ENCODE measurements around the gene CDKN2C. TPM values are rescaled to one million over a fixed set of nuclear protein-coding genes. Genes with fewer than 3 reads are reported as not detected.

Gene CDKN2C
- total and polyA plus RNA-seq, 7 experiments from 2014 or later, result 3.3 to 40.3 (median 4.9) TPM

DNA sequence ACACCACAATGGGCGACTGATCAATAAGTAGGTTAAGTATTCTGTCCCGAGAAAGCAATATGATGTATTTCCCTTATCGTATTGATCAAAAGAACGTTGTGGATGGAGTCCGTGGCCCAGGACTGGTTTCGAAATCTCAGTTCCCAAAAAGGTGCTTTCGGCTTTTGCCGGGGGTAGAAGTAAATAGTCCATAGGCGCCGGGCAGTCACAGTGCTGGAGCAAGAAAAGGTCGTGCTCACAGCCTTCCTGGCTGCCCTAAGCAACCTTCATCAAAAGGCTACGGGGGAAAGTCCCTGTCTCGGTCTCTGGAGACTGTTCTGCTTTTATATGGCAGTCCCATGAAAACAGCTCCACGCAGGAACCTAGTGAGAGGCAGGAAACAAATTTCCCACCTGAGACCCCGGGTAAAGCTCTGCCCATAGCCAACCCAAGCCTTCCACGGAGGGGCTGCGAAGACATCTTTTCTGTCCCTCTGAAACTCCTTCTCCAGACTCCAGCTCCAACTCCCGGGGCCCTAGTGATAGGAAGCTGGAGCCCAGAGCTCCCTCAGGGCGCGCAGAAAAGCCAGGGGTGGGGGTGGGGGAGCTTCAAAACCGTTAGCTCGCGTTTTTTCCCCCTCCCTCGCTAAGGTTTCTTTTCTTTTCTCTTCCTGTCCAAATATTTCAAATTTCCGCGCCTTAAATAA is 7.0 kb downstream of the CDKN2C start:
- Mint-ChIP-seq H3K4me1 (peaks cover 10 to 38% (median 21%) of the 10 kb centered on the region in 7 donors), H3K36me3 (peaks cover 0 to 20% (median 0%) of the 10 kb centered on the region in 5 donors), H3K27ac (peak overlapping the region in 6 of 9 donors; percentile 1 to 75 (median 28)), H3K9me3 (no peaks in the 10 kb centered on the region), H3K27me3 (peaks cover 34 to 54% (median 37%) of the 10 kb centered on the region in 5 donors), H3K4me3 (peak overlapping the region; percentile 78 to 90 (median 86))
- H3K9me3 ChIP-seq (ENCODE audit: control insufficient read depth in 2 of 3, low read length in 3 of 3), result no peaks in the 10 kb centered on the region
- H3K27me3 ChIP-seq (ENCODE audit: control insufficient read depth in 2 of 2, insufficient read depth in 2 of 2, low read length in 2 of 2), result peaks cover 0 to 5% of the 10 kb centered on the region in 2 donors
- intact Hi-C loops (cut with micrococcal nuclease), result loop anchor here (1.0 kb wide), 2 partner anchors 9 to 17 kb away; partner anchors contain the start of gene FAF1 (in 2 of the 2)
- DNase-seq, result peak in 7 of 9 donors; percentile 5 to 43 (median 23)
- H3K4me1 ChIP-seq (ENCODE audit: control insufficient read depth in 2 of 2, insufficient read depth in 2 of 2, low read length in 2 of 2), result peaks cover 0 to 13% of the 10 kb centered on the region in 2 donors
- H3K4me3 ChIP-seq (ENCODE audit: low read length), result peak overlapping the region; percentile 70
- CTCF ChIA-PET, result interaction anchor here (1.4 kb wide), 1 partner anchor 9 kb away, joined by 3 read pairs; no protein-coding TSS in a partner anchor
- peak overlapping the region; percentile 52 for H3K27ac ChIP-seq (ENCODE audit: low read depth, low read length)
- POLR2A ChIA-PET, result interaction anchor here (1.1 to 3.9 kb wide), 4 partner anchors 8 to 259 kb away, joined by 3 to 31 read pairs (median 10); partner anchors contain the start of genes CDKN2C, FAF1 and RNF11
- H3K36me3 ChIP-seq (ENCODE audit: control insufficient read depth in 2 of 3, insufficient read depth in 3 of 3, low read length in 3 of 3), result no peaks in the 10 kb centered on the region
- ATAC-seq, result peak; percentile 81

DNA sequence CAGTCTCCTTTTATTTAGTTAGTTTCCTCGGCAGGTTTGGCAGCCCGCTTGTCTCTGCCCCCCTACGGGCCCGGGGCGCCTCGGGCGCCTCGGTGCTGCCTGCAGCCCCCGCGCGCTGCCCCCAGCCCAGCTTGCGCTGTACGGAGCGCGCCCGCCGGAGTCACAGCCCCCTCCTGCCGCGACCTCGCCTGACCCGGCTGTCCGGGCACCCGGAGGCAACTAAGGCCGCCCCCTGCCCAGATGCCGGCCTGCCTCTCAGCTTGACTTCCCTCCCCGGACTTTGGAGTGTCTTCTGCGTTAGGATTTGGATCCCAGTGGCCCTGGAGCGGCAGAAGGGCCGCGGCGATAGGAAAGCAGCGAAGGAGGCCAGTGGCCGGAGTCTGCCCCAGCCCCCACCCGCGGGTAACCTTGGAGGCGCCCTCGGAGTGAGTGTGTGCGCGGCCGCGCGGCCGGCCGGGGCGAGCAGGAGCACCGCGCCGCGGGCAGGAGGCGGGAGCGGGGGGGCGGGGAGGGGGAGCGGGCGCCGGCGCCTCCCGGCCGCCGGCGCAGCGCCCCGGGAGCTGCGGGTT is 7.6 kb downstream of the CDKN2C start:
- Mint-ChIP-seq H3K27me3 (peaks cover 34 to 56% (median 37%) of the 10 kb centered on the region in 5 donors), H3K36me3 (peaks cover 0 to 19% (median 0%) of the 10 kb centered on the region in 5 donors), H3K9me3 (no peaks in the 10 kb centered on the region), H3K27ac (peak overlapping the region in 2 of 9 donors; percentile 25 to 75), H3K4me1 (peaks cover 10 to 36% (median 21%) of the 10 kb centered on the region in 7 donors), H3K4me3 (peak overlapping the region; percentile 78 to 90 (median 86))
- peak overlapping the region; percentile 70 for H3K4me3 ChIP-seq (ENCODE audit: low read length)
- H3K27me3 ChIP-seq (ENCODE audit: control insufficient read depth in 2 of 2, insufficient read depth in 2 of 2, low read length in 2 of 2), result peaks cover 0 to 5% of the 10 kb centered on the region in 2 donors
- no peaks in the 10 kb centered on the region for H3K9me3 ChIP-seq (ENCODE audit: control insufficient read depth in 2 of 3, low read length in 3 of 3)
- DNase-seq, result peak in 6 of 9 donors; percentile 2 to 43 (median 21)
- intact Hi-C loops (cut with micrococcal nuclease), result loop anchor here (1.0 kb wide), 2 partner anchors 9 to 17 kb away; partner anchors contain the start of gene FAF1 (in 2 of the 2)
- ChIA-PET POLR2A (interaction anchor here (1.1 to 3.9 kb wide), 4 partner anchors 8 to 258 kb away, joined by 3 to 31 read pairs (median 10); partner anchors contain the start of genes CDKN2C, FAF1 and RNF11), CTCF (interaction anchor here (1.4 kb wide), 1 partner anchor 9 kb away, joined by 3 read pairs; no protein-coding TSS in a partner anchor)
- H3K36me3 ChIP-seq (ENCODE audit: control insufficient read depth in 2 of 3, insufficient read depth in 3 of 3, low read length in 3 of 3), result no peaks in the 10 kb centered on the region
- peak overlapping the region; percentile 52 for H3K27ac ChIP-seq (ENCODE audit: low read depth, low read length)
- ATAC-seq, result peak; percentile 62
- peaks cover 0 to 13% of the 10 kb centered on the region in 2 donors for H3K4me1 ChIP-seq (ENCODE audit: control insufficient read depth in 2 of 2, insufficient read depth in 2 of 2, low read length in 2 of 2)

DNA sequence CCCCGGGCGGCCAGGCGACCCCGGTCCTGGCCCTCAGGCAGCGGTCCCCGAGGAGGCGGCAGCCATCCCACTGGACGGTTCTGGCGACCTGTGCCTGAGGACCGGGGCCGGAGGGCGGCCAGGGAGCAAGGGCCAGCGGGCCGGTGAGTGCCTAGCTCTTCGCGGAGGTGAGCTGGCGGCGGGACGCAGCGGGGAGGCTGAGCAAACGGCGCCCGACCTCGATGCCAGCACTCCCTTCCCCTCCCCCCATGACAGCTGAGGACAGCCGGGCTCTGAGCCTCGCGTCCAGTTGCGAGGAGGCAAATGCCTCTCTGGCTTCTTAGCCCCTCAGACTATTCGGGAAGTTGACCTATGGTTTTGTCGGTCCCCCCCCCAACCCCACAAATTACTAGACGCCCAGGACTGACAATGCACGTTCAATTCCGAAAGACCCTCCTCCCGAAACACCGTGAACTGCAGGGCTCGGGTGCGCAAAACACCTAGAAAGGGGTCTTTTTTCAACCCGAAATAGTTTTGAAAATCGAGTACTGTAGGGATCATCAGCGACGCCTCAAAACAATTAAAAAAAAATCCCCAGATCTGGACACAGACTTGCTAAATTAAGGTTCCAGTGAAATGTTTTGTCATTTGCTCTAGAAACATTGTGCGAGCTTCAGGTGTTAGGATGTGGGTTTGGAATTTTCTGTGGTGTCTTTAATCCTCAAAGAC is 8.3 kb downstream of the CDKN2C start:
- Histone ChIP-seq H3K36me3 (ENCODE audit: control insufficient read depth in 2 of 3, insufficient read depth in 3 of 3, low read length in 3 of 3) (no peaks in the 10 kb centered on the region), H3K27me3 (ENCODE audit: control insufficient read depth in 2 of 2, insufficient read depth in 2 of 2, low read length in 2 of 2) (peaks cover 0 to 5% of the 10 kb centered on the region in 2 donors), H3K4me3 (ENCODE audit: low read length) (peak overlapping the region; percentile 62), H3K27ac (ENCODE audit: low read depth, low read length) (peak overlapping the region; percentile 37), H3K9me3 (ENCODE audit: control insufficient read depth in 2 of 3, low read length in 3 of 3) (no peaks in the 10 kb centered on the region), H3K4me1 (ENCODE audit: control insufficient read depth in 2 of 2, insufficient read depth in 2 of 2, low read length in 2 of 2) (peaks cover 0 to 13% of the 10 kb centered on the region in 2 donors)
- peaks cover 10 to 36% (median 21%) of the 10 kb centered on the region in 7 donors for H3K4me1 Mint-ChIP-seq
- H3K36me3 Mint-ChIP-seq, result peaks cover 0 to 18% (median 0%) of the 10 kb centered on the region in 5 donors
- intact Hi-C loops (cut with micrococcal nuclease), result no loop called here
- ChIA-PET POLR2A (interaction anchor here (0.7 to 3.9 kb wide), 5 partner anchors 9 to 258 kb away, joined by 3 to 31 read pairs (median 3); partner anchors contain the start of genes CDKN2C, FAF1 and RNF11), CTCF (interaction anchor here (1.1 to 1.4 kb wide), 2 partner anchors 10 to 48 kb away, joined by 3 to 5 read pairs; no protein-coding TSS in a partner anchor)
- peak overlapping the region; percentile 38 to 86 (median 70) for H3K27ac Mint-ChIP-seq
- peak overlapping the region; percentile 81 to 91 (median 86) for H3K4me3 Mint-ChIP-seq
- peaks cover 34 to 60% (median 37%) of the 10 kb centered on the region in 5 donors for H3K27me3 Mint-ChIP-seq
- DNase-seq (peak in 8 of 9 donors; percentile 9 to 55 (median 38)), ATAC-seq (peak; percentile 44)
- H3K9me3 Mint-ChIP-seq, result no peaks in the 10 kb centered on the region

DNA sequence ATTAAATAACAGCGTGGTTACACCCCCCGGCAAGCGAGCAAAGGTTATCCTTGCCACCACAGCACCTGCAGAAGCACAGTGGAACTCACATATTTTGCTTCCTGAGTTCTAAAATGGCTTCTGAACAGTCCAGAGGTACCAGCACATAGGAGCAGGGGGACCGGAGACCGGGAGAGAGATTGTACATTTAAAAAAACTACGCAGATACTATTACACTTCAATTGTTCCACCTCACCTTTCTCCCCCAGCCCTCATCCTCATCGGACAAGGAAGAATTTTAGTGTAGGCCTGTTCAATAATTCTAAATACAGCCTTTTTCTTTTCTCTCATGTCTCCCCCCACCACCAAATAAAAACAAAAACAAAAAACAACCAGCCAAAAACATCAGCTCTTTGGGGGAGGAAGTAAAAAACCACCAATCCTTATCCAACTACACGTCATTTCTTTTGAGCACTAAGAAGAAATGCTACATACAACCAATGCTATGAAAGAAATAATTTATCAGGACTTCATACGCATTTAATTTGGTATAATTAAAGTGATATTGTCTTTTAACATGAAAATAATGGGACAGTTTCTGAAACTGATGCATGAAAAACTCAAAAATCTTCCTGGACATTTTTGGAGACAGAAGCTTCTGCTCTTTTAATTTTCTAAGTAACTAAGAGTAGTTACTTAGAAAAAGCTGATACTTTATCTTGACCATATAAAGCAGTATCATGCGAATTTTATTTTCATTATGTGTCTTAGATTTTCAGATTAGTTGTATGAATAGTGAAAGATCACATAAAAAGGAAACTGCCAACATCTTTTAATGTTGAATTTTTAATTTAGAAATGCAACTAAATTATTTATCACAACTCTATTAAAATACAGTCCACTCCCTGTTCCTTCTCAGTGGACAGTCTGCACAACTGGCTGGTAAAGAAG is 9.1 kb downstream of the CDKN2C start:
- Mint-ChIP-seq H3K4me1 (peaks cover 10 to 31% (median 21%) of the 10 kb centered on the region in 7 donors), H3K4me3 (peak overlapping the region; percentile 81 to 91 (median 86)), H3K27ac (peak overlapping the region; percentile 38 to 86 (median 70)), H3K9me3 (no peaks in the 10 kb centered on the region), H3K27me3 (peaks cover 29 to 66% (median 37%) of the 10 kb centered on the region in 5 donors), H3K36me3 (peaks cover 0 to 12% (median 0%) of the 10 kb centered on the region in 5 donors)
- Histone ChIP-seq H3K27ac (ENCODE audit: low read depth, low read length) (no peak overlapping the region), H3K4me1 (ENCODE audit: control insufficient read depth in 2 of 2, insufficient read depth in 2 of 2, low read length in 2 of 2) (peaks cover 0 to 13% of the 10 kb centered on the region in 2 donors), H3K9me3 (ENCODE audit: control insufficient read depth in 2 of 3, low read length in 3 of 3) (no peaks in the 10 kb centered on the region), H3K36me3 (ENCODE audit: control insufficient read depth in 2 of 3, insufficient read depth in 3 of 3, low read length in 3 of 3) (no peaks in the 10 kb centered on the region), H3K27me3 (ENCODE audit: control insufficient read depth in 2 of 2, insufficient read depth in 2 of 2, low read length in 2 of 2) (peaks cover 0 to 5% of the 10 kb centered on the region in 2 donors), H3K4me3 (ENCODE audit: low read length) (peak overlapping the region; percentile 62)
- ChIA-PET POLR2A (interaction anchor here (0.7 to 3.9 kb wide), 3 partner anchors 10 to 32 kb away, joined by 3 to 31 read pairs (median 18); partner anchors contain the start of genes CDKN2C and FAF1), CTCF (interaction anchor here (0.6 to 1.1 kb wide), 3 partner anchors 25 to 50 kb away, joined by 3 to 5 read pairs (median 3); no protein-coding TSS in a partner anchor)
- intact Hi-C loops (cut with micrococcal nuclease), result no loop called here
- ATAC-seq (peak; percentile 33), DNase-seq (peak in 4 of 9 donors; percentile 20 to 60 (median 40))

DNA sequence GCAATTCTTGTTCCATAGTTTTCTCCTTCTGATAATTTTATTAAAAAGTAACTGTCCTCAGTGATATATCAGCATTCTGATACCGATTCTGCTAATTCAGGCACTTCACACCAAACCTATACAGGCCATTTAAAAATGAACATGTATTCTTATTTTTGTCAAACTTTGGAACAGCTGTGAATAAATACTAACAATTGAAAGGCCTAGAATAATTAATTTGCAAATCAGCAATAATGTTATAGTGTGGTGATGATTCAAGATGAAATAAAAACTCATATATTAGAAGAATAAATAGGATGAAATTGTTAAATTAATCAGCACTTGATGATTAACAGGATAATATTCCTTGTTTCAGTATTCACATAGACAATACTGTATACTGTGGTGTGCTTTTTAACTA is 9.9 kb downstream of the CDKN2C start:
- DNase-seq (no peak), ATAC-seq (no peak)
- H3K27ac Mint-ChIP-seq, result no peak overlapping the region
- H3K9me3 Mint-ChIP-seq, result no peaks in the 10 kb centered on the region
- H3K27me3 Mint-ChIP-seq, result peaks cover 22 to 66% (median 30%) of the 10 kb centered on the region in 5 donors
- peak overlapping the region in 1 of 10 donors; percentile 33 for H3K4me3 Mint-ChIP-seq
- peaks cover 0 to 8% (median 0%) of the 10 kb centered on the region in 5 donors for H3K36me3 Mint-ChIP-seq
- Histone ChIP-seq H3K4me3 (ENCODE audit: low read length) (no peak overlapping the region), H3K4me1 (ENCODE audit: control insufficient read depth in 2 of 2, insufficient read depth in 2 of 2, low read length in 2 of 2) (peaks cover 0 to 13% of the 10 kb centered on the region in 2 donors), H3K9me3 (ENCODE audit: control insufficient read depth in 2 of 3, low read length in 3 of 3) (no peaks in the 10 kb centered on the region), H3K36me3 (ENCODE audit: control insufficient read depth in 2 of 3, insufficient read depth in 3 of 3, low read length in 3 of 3) (no peaks in the 10 kb centered on the region), H3K27ac (ENCODE audit: low read depth, low read length) (no peak overlapping the region), H3K27me3 (ENCODE audit: control insufficient read depth in 2 of 2, insufficient read depth in 2 of 2, low read length in 2 of 2) (peaks cover 0 to 5% of the 10 kb centered on the region in 2 donors)
- CTCF ChIA-PET, result interaction anchor here (0.7 kb wide), 1 partner anchor 50 kb away, joined by 3 read pairs; no protein-coding TSS in a partner anchor
- peaks cover 10 to 28% (median 21%) of the 10 kb centered on the region in 7 donors for H3K4me1 Mint-ChIP-seq
- POLR2A ChIA-PET, result interaction anchor here (3.9 kb wide), 1 partner anchor 10 kb away, joined by 31 read pairs; the partner anchor contains the start of gene CDKN2C
- intact Hi-C loops (cut with micrococcal nuclease), result no loop called here
